ENCODE data around the gene HOOK1. TPM values are rescaled to one million over a fixed set of nuclear protein-coding genes. Genes with fewer than 3 reads are reported as not detected.

The HOOK1 gene
- total RNA-seq, result not detected in 2 replicates

DNA sequence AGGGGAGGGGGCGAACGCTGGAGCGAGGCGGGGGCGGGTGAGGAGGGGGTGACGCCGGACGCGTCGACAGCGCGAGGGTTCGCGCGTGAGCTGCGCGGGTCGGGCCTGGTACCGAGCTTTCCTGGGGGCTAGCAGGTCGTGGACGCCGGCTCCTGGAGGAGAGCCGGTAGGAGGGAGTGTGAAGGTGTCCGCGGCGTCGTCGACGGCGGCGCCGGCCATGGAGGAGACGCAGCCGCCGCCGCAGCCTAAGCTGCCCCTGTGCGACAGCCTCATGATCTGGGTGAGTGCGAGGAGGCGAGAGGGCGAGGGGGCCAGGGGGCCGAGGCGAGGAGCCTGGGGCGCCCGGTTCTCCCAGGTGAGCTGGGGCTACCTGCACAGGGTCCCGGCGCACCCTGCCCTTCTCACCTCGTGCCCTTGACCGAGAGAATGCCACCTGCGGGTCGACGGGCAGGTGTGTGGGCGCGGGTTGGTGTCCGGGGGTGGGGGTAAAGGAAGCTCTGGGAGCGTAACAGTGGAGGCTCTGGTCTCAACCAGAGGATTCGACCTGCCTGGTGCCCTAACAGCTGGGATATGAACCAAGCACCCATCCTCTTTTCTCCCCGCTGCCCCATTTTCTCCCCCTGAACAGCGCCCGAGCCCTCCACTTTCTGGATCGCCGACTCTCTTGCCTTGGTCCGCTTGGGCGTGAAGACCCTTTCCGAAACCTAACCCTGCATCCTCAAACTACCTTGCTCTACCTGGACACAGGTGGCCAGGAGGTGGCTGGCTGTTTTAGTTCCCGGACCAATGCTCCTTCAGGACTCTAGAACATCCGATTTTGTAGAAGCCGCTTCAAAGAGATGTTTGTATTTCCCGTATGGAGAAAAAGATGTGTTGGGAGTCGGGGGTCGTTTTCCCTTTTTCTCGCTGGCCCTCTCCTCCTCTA lies at the start of gene HOOK1:
Gene HOOK1, plus strand, starts transcription at position 49 of the 925 bp plus-strand sequence. Its CDS starts 169 bp downstream, at position 218.

Other genes starting within 250 kb of the HOOK1 start
- 1.4 TPM in 1 of 2 replicates, not detected in the other for gene CYP2J2, start 111.8 kb downstream of the HOOK1 start, total RNA-seq

All from pericardium fibroblast (primary cell).